ENCODE data around the gene ITPKA.
A peak's percentile ranks its signal among the peaks of the same experiment; 100 is the strongest.
"Not testable (repeated sequence)": the region's sequence is repeated elsewhere in the genome, so short reads cannot be mapped to it uniquely, and the experiment has no call there.

The ITPKA gene

DNA sequence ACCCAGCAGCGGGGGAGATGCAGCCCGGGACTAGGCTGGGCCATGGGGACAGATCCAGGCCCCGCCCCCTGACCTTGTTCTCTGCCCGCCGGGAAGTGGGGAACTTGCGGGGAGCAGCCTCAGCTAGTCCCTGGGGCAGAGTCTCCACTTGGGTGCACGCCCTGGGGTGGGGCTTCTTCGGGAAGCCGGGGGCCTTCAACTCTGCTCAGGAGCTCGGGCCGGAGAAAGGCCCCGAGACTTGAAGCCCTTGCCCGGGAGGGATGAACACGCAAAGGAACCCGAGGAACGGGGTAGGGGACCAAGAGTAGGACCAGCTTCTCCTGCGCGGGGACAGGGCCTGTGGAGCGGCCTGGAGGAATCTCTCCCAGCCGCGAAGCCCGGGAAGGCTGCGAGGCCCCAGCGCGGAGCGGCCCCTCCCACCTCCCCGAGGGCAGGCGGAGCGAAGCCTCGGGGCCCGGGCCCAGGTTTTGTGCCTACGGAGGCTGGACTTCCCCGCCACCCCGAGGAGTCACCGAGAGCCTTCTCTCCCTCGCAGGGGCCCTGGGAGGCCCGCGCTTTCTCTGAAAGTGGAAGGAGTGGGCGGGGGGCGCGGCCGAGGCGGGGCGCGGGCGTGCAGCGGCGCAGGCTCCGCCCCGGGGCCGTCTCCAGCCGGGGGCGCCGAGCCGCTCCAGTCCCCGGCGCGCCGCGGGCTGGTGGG lies at the start of gene ITPKA:
Gene ITPKA (plus strand): TSS at position 670 of the 697 bp plus-strand sequence. CDS start 54 bp downstream, outside the sequence.
- DNase-seq, result peak; percentile 84
- in situ Hi-C loops (cut with HindIII; ENCODE audit: low pct_ligation_motif_present, low pct_unique_long_range_greater_than_20kb, low sequenced_read_pairs), result no loop called here

DNA sequence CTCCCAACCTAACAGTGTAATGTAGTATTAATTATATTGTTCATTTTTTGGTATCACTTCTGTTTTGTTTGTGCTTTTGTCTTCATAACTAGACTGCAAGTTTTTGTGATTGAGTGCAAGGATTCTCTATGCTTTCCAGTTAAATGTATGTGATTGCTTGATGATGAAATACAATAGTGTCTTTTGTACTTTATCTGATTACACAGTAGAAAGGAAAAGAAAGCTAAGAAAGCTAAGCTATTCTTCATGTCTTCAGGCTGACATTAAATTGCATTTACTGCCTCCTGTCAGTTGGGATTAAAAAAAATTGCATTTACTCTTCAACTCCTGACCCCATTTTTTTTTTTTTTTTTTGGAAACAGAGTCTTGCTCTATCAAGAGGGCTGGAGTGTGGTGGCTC lies 48.3 kb upstream of the ITPKA start:
- in situ Hi-C loops (cut with HindIII; ENCODE audit: low pct_ligation_motif_present, low pct_unique_long_range_greater_than_20kb, low sequenced_read_pairs), result no loop called here
- DNase-seq, result no peak

DNA sequence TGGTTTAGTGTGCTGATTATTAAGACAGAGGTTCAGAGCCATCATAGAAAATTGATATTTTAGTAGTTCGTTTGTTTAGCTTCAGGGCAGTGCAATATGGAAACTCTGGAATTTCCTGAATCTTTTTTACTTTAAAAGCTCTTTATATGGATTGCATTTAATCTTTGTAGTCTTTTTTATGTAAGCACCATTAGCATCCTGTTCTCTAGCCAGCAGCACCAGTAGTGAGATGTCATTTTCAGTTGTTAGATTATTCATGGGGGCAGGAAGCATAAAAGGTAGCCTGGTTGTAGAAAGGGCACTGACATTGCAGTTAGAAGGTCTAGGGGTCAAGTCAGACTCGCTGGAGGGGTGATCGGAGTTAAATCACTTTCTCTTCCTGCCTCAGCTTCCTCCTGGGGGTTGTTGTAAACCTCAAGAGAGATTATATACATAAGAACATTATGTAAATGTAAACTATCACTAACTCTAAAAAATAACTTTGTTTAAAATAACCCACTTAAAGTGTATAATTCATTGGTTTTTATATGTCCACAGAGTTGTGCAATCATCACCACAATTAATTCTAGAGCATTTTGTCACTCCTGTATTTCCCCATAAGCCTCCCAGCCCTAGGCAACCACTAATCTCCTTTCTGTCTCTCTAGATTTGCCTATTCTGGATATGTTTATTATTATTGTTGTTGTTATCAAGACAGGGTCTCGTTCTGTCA lies 31.4 kb upstream of the ITPKA start:
- in situ Hi-C loops (cut with HindIII; ENCODE audit: low pct_ligation_motif_present, low pct_unique_long_range_greater_than_20kb, low sequenced_read_pairs), result no loop called here
- no peak for DNase-seq

DNA sequence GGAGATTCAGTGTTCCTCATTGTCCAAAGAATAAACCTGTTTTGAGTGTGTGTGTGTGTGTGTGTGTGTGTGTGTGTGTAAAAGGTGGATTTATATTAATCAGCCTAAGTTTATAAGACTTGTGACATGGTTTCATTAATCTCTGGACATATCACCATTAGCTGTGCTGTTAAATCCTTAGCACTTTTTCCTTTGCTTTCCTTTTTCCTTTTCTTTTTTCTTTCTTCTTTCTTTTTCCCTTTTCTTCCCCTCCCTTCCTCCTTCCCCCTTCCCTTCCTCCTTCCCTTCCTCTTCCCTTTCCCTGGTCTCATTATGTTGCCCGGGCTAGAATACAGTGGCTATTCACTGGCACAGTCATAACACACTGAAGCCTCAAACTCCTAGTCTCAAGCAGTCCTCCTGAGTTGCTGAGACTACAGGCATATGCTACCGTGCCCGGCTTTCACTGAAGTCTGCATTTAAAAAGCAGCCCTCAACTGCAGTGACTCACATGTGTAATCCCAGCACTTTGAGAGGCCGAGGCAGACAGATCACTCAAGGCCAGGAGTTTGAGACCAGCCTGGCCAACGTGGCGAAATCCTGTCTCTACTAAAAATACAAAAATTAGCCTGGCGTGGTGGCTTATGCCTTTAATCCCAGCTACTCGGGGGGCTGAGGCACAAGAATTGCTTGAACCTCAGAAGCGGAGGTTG lies 28.6 kb upstream of the ITPKA start:
- in situ Hi-C loops (cut with HindIII; ENCODE audit: low pct_ligation_motif_present, low pct_unique_long_range_greater_than_20kb, low sequenced_read_pairs), result no loop called here
- no peak for DNase-seq

DNA sequence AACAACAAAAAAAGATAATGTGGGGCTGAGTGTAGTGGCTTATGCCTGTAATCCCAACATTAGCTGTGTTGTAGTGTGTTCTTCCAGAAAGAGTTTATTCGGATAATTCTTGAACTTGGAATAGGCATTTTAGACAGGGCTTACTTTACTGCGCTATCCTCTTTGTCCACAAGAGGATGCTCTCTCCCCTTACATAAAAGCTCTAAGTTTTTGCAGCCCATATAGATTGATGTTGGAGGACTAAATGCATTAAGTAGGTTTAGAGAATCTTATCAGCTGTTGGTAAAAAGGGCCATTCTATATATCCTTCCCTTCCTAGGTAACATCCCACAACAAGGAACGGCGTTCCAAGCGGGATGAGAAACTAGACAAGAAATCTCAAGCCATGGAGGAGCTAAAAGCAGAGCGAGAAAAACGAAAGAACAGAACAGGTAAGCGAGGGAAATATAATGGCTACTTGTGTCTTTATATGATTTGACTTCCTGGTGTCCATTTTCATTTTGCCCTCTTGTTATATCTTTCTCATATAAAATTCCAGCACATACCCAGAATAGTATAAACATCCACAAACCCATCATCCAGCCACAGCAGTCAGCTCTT lies 27.8 kb upstream of the ITPKA start:
- DNase-seq, result peak; percentile 61
- in situ Hi-C loops (cut with HindIII; ENCODE audit: low pct_ligation_motif_present, low pct_unique_long_range_greater_than_20kb, low sequenced_read_pairs), result no loop called here

DNA sequence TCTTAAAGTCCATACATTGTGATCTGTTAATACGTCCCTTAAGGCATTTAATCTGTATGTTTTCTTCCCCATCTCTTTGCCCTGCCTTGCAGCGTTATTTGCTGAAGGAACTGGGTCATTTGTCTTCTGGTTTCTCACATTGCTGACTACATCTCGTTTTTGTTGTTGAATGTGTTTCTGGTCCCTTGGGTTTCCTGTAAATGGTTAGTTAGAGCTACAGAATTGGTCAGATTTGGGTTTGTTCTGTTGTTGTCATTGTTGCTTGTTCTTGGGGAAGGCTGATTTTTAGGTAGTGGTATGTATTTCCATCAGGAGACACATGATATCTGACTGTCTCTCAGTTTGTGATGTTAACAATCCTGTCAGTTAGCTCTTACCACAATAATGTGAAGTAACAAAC lies 27.0 kb upstream of the ITPKA start:
- DNase-seq, result no peak
- in situ Hi-C loops (cut with HindIII; ENCODE audit: low pct_ligation_motif_present, low pct_unique_long_range_greater_than_20kb, low sequenced_read_pairs), result no loop called here

DNA sequence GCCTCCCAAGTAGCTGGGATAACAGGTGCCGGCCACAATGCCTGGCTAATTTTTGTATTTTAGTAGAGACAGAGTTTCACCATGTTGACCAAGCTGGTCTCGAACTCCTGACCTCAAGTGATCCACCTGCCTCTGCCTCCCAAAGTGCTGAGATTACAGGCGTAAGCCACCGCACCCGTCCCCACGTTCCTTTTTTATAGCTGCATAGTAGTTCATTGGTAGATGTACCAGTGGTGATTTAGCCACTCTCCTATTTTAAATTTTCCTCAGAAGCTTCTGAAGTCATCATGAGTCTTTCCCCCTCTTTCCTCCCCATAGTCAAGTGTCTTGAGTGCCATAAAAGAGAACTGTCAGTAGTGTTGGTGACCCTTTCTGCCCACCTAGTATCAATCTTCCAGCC lies 24.0 kb upstream of the ITPKA start:
- in situ Hi-C loops (cut with HindIII; ENCODE audit: low pct_ligation_motif_present, low pct_unique_long_range_greater_than_20kb, low sequenced_read_pairs); DNase-seq: not testable (repeated sequence)

DNA sequence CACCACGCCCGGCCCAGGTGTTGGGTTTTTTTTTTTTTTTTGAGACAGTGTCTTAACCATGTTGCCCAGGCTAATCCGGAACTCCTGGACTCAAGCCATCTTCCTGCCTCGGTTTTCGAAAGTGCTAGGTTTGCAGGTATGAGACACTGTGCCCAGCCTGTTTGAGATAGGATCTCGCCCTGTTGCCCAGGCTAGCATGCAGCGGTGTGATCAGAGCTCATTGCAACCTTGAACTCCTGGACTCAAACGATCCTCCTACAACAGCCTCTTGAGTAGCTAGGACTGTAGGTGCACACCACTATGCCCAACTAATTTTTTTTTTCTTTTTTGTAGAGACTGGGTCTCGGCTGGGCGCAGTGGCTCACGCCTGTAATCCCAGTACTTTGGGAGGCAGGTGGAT lies 20.3 kb upstream of the ITPKA start:
- in situ Hi-C loops (cut with HindIII; ENCODE audit: low pct_ligation_motif_present, low pct_unique_long_range_greater_than_20kb, low sequenced_read_pairs), result no loop called here
- no peak for DNase-seq

DNA sequence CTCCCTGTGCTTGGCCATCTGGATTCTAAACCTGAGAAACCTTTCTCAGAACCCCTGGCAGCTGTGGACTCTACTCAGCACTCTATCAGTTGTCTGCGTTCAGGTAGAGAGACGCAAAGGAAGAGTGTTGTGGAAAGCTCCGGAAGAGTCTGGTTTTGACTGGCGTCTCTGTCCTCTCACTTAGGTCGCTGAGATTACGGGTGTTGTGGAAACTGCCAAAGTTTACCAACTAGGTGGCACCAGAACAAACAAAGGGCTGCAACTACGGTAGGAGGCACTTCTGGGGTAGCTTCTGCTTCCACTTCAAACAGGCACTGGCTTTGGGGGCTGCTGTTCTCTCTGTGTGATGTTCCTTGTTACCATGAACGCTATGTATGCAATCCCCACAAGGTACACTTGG lies 19.2 kb upstream of the ITPKA start:
- DNase-seq, result no peak
- in situ Hi-C loops (cut with HindIII; ENCODE audit: low pct_ligation_motif_present, low pct_unique_long_range_greater_than_20kb, low sequenced_read_pairs), result no loop called here

DNA sequence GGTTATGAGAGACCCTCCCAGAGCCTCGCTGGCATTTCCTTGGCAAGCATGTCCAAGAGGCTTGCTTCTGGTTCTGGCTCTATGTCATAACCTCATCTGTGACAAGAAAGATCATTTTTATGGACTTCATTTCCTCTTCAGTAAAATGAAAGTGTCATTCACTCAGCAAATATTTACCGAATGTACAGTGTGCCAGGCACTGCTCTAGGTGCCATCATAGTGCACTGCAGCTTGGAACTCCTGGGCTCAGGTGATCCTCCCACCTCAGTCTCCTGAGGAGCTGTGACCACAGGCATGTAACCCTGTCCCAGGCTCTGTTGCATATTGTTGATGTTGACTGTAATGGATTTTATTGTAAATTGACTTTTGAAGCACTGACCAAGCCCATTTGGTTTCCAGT lies 18.7 kb upstream of the ITPKA start:
- DNase-seq, result no peak
- in situ Hi-C loops (cut with HindIII; ENCODE audit: low pct_ligation_motif_present, low pct_unique_long_range_greater_than_20kb, low sequenced_read_pairs), result no loop called here

DNA sequence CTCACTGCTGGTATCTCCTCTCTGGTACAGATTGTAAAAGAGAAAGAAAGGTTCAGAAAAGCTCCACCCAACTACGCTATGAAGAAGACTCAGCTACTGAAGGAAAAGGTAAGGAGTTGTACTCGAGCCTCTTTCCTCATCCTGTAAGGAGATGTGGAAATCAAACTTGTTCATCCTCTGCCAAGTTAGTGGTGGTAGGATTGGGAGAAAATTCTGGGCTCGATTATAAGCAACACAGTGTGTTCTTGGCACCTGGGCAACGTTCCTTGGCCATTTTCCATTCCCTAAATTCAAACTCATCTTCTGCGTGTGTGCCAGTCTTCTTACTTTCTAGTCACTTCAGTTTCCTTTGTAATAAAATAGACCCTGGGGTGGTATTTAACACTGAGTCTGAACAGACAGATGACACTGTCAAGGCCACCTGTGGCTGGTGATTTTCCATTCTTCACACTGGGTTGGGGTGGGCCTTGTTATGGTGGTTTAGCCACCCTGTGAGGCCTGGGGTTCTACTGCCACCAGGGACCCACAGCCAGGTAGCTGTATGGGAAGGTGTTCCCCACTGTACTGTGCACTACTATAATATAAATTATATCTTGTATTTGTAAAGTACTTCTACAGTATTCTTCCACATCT lies 17.1 kb upstream of the ITPKA start:
- no peak for DNase-seq
- in situ Hi-C loops (cut with HindIII; ENCODE audit: low pct_ligation_motif_present, low pct_unique_long_range_greater_than_20kb, low sequenced_read_pairs), result no loop called here

DNA sequence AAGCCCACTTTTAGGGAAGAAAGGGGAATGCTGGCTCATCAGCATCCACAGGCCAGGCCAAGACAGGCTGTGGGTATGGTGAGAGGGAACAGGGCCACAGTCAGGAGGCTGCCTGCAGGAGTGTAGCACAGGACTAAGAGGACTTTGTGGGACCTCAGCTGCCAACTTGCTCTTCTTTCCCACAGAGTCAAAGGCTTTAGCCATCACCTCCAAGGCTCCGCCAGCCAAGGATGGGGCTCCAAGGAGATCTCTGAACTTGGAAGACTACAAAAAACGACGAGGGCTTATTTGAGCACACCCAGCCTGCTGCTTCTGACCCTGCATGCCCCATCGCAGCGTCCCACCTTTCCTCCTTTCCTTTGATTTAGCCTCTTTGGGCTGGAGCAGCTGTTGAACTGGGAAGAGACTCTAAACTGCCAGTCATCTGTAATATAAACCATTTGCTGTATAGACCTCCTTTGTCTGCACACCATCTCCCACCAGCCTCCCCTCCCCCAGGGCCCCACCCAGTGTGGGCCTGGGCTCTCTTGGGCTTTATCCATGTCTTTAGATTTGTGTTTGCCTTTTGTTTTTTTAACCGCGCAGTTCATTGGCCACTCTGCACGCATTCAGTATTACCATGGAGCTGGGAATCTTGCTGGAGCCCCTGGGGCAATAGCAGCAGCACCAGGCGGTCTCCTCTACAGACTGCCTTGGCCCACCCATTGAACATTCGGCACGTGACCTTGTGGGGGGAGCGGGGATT lies 13.1 kb upstream of the ITPKA start:
- DNase-seq, result no peak
- in situ Hi-C loops (cut with HindIII; ENCODE audit: low pct_ligation_motif_present, low pct_unique_long_range_greater_than_20kb, low sequenced_read_pairs), result no loop called here

DNA sequence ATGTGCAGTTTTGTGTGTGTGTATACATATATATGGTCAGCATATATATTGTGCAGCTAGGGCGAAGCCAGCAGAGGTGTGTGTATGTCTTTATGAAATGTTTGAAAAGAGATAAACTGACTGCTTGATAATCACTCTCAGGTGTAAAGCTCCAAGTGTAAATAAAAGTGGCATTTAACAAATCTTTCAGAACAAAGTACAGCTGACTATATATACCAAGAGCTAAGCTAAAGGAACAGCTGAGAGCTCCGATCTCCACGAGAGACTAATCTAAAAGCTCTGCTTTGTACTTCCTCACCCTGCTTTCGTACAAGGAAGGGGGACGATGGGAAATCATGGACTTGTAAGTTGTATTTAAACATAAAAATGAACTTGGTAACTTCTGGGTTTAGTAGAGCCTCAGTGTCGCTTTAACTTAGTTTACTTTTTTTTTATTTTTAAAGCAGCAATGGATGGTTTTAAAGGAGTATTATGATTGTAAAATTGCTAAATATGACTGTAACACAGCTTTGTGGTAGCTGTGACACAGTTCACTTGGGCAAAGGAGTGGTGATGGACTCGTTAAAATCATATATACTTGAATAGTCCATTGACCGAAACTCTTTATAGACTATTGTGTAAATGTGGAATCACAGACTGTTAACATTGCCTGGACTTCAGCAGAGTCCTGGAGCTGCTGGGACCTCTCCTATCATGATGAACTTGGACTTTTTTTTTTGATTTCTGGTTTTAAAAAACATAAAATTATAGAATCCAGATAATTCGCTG lies 11.4 kb upstream of the ITPKA start:
- no peak for DNase-seq
- in situ Hi-C loops (cut with HindIII; ENCODE audit: low pct_ligation_motif_present, low pct_unique_long_range_greater_than_20kb, low sequenced_read_pairs), result no loop called here

DNA sequence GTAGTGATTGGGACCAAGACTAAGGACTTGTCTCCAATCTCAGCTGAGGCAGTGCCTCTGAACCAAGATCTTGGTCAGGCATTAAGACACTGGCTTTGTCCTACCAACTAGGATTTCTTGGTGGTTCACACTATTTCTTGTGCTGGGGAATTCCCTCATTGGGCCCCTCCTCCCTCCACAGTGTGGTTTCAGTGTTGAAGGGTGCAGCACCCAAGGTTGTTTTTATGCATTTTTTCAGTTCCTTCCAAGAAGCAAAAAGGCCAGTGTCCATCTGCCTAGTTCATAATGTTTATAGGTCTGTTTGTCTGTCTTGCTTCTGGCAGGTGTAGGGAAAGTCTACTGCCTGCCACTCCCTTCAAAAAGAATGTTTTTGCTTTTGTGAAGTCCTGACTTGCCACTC lies 10.6 kb upstream of the ITPKA start:
- DNase-seq, result no peak
- in situ Hi-C loops (cut with HindIII; ENCODE audit: low pct_ligation_motif_present, low pct_unique_long_range_greater_than_20kb, low sequenced_read_pairs), result no loop called here

DNA sequence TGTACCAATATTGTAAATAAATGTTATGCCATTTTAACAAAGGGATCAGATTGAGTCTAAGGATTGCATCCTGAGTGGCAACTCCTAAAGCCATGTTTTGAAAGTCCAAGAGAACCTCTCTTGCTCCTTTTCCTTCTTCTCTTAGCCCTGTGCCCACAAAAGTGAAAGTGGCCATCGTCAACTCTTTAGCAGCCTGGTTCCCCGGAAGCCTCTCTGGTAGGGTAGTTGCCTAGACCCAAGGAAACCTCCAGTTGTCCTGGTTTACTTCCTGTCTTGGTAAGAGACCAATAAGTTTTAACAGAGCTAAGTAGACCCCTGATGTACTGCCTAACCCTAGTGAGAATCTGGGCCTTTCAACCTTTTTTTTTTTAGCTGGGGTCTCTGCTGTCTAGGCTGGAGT lies 10.2 kb upstream of the ITPKA start:
- in situ Hi-C loops (cut with HindIII; ENCODE audit: low pct_ligation_motif_present, low pct_unique_long_range_greater_than_20kb, low sequenced_read_pairs), result no loop called here
- no peak for DNase-seq

DNA sequence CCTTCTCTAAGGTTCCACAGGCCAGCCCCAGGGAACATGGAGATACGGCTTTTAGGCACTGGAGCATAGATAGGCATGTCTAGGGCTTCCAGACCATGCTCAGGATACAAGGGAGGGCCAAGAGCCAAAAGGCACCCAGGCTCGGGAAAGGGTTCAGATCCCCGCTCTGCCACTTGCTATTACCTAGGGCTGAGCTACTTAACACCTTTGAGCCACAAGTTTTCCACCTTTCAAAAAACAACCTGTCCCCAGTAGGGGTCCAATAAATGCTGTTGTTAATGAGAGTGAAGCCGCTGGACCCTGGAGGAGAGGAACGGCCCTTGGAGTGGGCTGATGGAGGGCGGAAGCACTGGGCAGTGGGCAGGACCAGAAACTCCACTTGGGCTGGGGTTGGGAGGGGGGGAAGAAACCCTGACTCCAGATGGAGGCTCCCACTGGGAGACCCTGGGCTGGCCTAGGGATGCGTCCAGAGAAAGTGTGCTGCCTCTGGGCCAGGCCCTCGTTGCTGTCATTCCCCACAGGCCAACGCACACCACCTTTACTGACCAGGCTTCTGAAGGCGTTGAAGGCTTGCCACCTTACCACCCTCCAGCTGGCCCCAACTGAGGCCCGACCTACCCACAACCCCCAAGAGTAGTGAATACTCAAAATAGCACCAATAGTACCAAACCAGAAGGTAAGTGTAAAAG lies 8.6 kb upstream of the ITPKA start:
- in situ Hi-C loops (cut with HindIII; ENCODE audit: low pct_ligation_motif_present, low pct_unique_long_range_greater_than_20kb, low sequenced_read_pairs), result no loop called here
- DNase-seq, result no peak

DNA sequence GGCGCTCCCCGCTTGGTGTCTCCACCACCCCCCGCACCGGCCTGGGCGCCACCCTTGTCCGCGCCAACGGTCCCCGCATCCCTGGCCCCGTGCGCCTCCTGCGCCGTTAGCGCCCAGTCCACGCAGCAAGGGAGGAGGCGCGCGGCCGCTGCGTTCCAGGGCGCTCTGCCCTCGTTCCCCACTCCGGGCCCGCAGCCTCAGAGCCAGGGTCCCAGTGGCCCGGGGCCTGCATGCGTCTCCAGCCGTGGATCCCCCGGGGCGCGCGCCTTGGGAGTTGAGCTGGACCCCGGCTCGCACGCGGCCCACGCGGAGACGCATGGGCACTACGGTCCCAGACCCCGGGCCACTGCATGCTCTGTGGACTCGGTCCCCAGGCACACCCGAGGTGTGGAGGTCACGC lies 7.4 kb upstream of the ITPKA start:
- DNase-seq, result no peak
- in situ Hi-C loops (cut with HindIII; ENCODE audit: low pct_ligation_motif_present, low pct_unique_long_range_greater_than_20kb, low sequenced_read_pairs), result no loop called here

All from ACHN (cell line).